ENCODE results near the gene SYNE3. TPM values are rescaled to one million over a fixed set of nuclear protein-coding genes. Genes with fewer than 3 reads are reported as not detected.

Gene SYNE3
- total and polyA plus RNA-seq, 2 of the 8 experiments (the other 6 are each of a cell fraction or from before 2014, with no cell fraction given): under 0.01 TPM; not detected in 1

DNA sequence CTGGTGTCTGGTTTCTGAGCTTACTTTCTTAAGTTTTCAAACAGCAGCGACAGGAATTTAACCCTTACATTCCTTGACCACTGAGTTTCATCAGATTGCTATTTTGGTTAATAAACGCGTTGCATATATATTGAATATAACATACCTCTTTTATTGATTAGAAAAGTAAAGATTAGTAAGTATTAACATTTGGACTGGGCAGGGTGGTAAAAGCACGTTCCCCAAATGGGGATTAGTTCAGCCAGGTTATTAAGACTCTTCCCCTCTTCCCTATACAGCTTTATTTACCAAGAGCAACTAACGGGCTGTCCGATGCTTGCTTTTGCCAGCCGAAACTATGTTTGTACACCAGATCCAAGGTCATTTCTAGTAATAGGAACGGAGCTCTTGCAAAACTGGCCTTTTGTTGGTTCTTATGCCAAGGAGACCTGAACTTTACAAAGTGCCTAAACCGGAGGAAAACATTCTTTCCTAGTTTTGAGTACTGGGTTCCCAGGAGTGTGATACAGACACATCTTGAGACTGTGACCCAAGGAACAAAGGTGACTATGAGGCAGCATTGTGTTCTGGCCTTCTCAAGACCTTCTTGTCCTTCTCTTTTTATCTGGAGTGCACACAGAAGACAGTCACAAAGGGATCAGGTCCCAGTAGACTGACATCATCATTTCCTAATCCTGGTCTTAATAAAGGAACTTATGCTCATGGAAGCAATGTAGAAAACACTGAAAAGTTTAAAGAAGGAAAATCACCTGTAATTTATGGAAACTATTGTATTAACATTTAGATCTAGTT lies 21.0 kb upstream of the SYNE3 start:
- no peak overlapping the region for H3K4ac ChIP-seq (replicated peaks; ENCODE audit: insufficient read length, low read depth, low read length)
- H3K4me3 ChIP-seq (ENCODE audit: extremely low read depth in 1 of 4, insufficient read depth in 2 of 4, low read depth in 3 of 4, low read length in 4 of 4): no peak overlapping the region
- peaks cover 22 to 89% of the 10 kb centered on the region in 2 experiments for H3K79me2 ChIP-seq (ENCODE audit: control insufficient read depth in 1 of 2, insufficient read depth in 2 of 2, low read length in 2 of 2)
- H3K18ac ChIP-seq (ENCODE audit: extremely low read depth, low read length): no peak overlapping the region
- H4K20me1 ChIP-seq (replicated peaks in 1 of 2; ENCODE audit: control insufficient read depth in 1 of 2, insufficient read depth in 2 of 2, low read length in 2 of 2): peaks cover 32 to 42% of the 10 kb centered on the region in 2 experiments
- H4K91ac ChIP-seq (replicated peaks; ENCODE audit: insufficient read length, low read length): no peak overlapping the region
- no peak overlapping the region for H3K9ac ChIP-seq (replicated peaks in 1 of 4; ENCODE audit: extremely low read depth in 1 of 4, low read depth in 3 of 4, low read length in 3 of 4)
- no peaks in the 10 kb centered on the region for H3K9me3 ChIP-seq (ENCODE audit: insufficient read depth in 2 of 2, low read depth in 1 of 2, low read length in 1 of 2)
- no peak overlapping the region for H3K56ac ChIP-seq (replicated peaks; ENCODE audit: insufficient read length, low read depth, low read length)
- H3K14ac ChIP-seq (ENCODE audit: insufficient read length): no peak overlapping the region
- H3K27me3 ChIP-seq (replicated peaks in 1 of 4; ENCODE audit: control insufficient read depth in 3 of 4, extremely low read depth in 1 of 4, insufficient read depth in 3 of 4, low read length in 3 of 4): no peaks in the 10 kb centered on the region
- POLR2A ChIA-PET (ENCODE audit: partially characterized antibody): no interaction called here
- peaks cover 0 to 3% (median 0%) of the 10 kb centered on the region in 4 experiments; a peak in 1 of 8 replicates for H3K36me3 ChIP-seq (ENCODE audit: control insufficient read depth in 2 of 4, insufficient read depth in 4 of 4, low read length in 3 of 4)
- H3K23me2 ChIP-seq (ENCODE audit: low read depth, low read length): peaks cover 16% of the 10 kb centered on the region; the same call in 1 of the 2 replicates
- peaks cover under 1 to 19% (median 2%) of the 10 kb centered on the region in 4 experiments for H3K4me1 ChIP-seq (replicated peaks in 1 of 4; ENCODE audit: control insufficient read depth in 3 of 4, insufficient read depth in 4 of 4, low read length in 3 of 4)
- FAIRE-seq (no peak), DNase-seq (ENCODE audit: low read depth in 1 of 2, low spot score in 2 of 2) (no peak)
- no peak overlapping the region for H2BK12ac ChIP-seq (ENCODE audit: low read depth, low read length)
- H2BK20ac ChIP-seq (ENCODE audit: low read length): no peak overlapping the region
- H2AFZ ChIP-seq (ENCODE audit: low read length): no peak overlapping the region
- CTCF ChIA-PET (ENCODE audit: partially characterized antibody): interaction anchor here (0.6 to 1.9 kb wide), 7 partner anchors 10 to 898 kb away, joined by 3 to 10 read pairs (median 4); no protein-coding TSS in a partner anchor
- peaks cover 13% of the 10 kb centered on the region; the same call in 1 of the 2 replicates for H3K79me1 ChIP-seq (ENCODE audit: low read depth, low read length)
- H2AK5ac ChIP-seq (ENCODE audit: low read depth, low read length): no peak overlapping the region
- H4K5ac ChIP-seq (ENCODE audit: insufficient read length, low read depth, low read length): no peak overlapping the region
- no peak overlapping the region for H2BK120ac ChIP-seq (replicated peaks; ENCODE audit: low read depth, low read length)
- no peak overlapping the region for H4K8ac ChIP-seq (ENCODE audit: extremely low read depth, insufficient read depth, low read length)
- no peak overlapping the region; a peak in 1 of 4 replicates for H3K4me2 ChIP-seq (ENCODE audit: insufficient read depth in 1 of 2, low read depth in 2 of 2, low read length in 2 of 2)
- WGBS, 2 experiments (ENCODE audit: extremely low coverage in 1 of 2, insufficient coverage in 1 of 2, insufficient read length in 1 of 2, insufficient replicate concordance in 2 of 2, low coverage in 1 of 2, low lambda C conversion rate in 2 of 2, missing lambda C conversion rate in 1 of 2): 89% methylated on average over 9 of the region's 9 CpGs; no CpG with 5 or more reads in 1 of the 2 experiments
- no peak overlapping the region for H3K27ac ChIP-seq (ENCODE audit: low read depth, low read length)
- no peak overlapping the region for H2BK5ac ChIP-seq (ENCODE audit: low read depth, low read length)
- no peak overlapping the region for H3K23ac ChIP-seq (ENCODE audit: insufficient read length)
- H2BK15ac ChIP-seq (ENCODE audit: low read length): no peak overlapping the region
- TF ChIP-seq KDM1A (IDR thresholded peaks at IDR 0.05; ENCODE audit: borderline replicate concordance, low read length) (no peak), RFX5 (IDR thresholded peaks at IDR 0.05; ENCODE audit: borderline replicate concordance, low read depth, low read length) (no peak), ASH2L (IDR thresholded peaks at IDR 0.05; ENCODE audit: low read length) (no peak), CREB1 (IDR thresholded peaks at IDR 0.05) (no peak), CEBPB (IDR thresholded peaks at IDR 0.05; ENCODE audit: low read depth, low read length) (no peak), TEAD4 (IDR thresholded peaks at IDR 0.05; ENCODE audit: low read depth, low read length) (no peak), EZH2 (IDR thresholded peaks at IDR 0.05; ENCODE audit: low read depth, low read length, severe bottlenecking) (no peak), RNF2 (IDR thresholded peaks at IDR 0.05; ENCODE audit: borderline replicate concordance, low read depth, low read length, missing control alignments, poor library complexity, severe bottlenecking) (no peak), NANOG (IDR thresholded peaks at IDR 0.05; ENCODE audit: insufficient read depth, low read depth, low read length, poor library complexity, severe bottlenecking) (no peak), RBBP5 (IDR thresholded peaks at IDR 0.05; ENCODE audit: borderline replicate concordance, low read depth, low read length) (no peak)
- TF ChIP-seq, protein P1, sequence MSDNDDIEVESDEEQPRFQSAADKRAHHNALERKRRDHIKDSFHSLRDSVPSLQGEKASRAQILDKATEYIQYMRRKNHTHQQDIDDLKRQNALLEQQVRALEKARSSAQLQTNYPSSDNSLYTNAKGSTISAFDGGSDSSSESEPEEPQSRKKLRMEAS (IDR thresholded peaks at IDR 0.05): no peak

All from H1 (cell line).